GM19395 (cell line): ENCODE data around the gene GRK3.
"Not testable (repeated sequence)": the region's sequence is repeated elsewhere in the genome, so short reads cannot be mapped to it uniquely, and the experiment has no call there.

Source experiments
- ATAC-seq: cut with Tn5 transposase; IDR thresholded peaks from one replicate; pipeline ENCODE4 v1.9.1; 2021; ENCODE audit warnings: mild to moderate bottlenecking, moderate library complexity; ENCODE audit not compliant: unreplicated experiment

GRK3 gene

GRCh38 chr22:25623851-25624250 is 59.4 kb downstream of the GRK3 start:
- no peak for ATAC-seq

- ATAC-seq: no peak
Measured at GRCh38 chr22:25624476-25624875, 60.0 kb downstream of the GRK3 start.

- ATAC-seq: not testable (repeated sequence)
Measured at GRCh38 chr22:25625747-25626623, 61.5 kb downstream of the GRK3 start.

GRCh38 chr22:25626624-25626990 is 62.1 kb downstream of the GRK3 start:
- ATAC-seq: no peak

- ATAC-seq: no peak
Measured at GRCh38 chr22:25627271-25627852, 62.9 kb downstream of the GRK3 start.

GRCh38 chr22:25628494-25628893 is 64.0 kb downstream of the GRK3 start:
- ATAC-seq: no peak

GRCh38 chr22:25629613-25630012 is 65.1 kb downstream of the GRK3 start:
- no peak for ATAC-seq

- no peak for ATAC-seq
Measured at GRCh38 chr22:25630447-25630846, 66.0 kb downstream of the GRK3 start.

GRCh38 chr22:25636323-25636722 is 71.8 kb downstream of the GRK3 start:
- no peak for ATAC-seq

- ATAC-seq: no peak
Measured at GRCh38 chr22:25637032-25637431, 72.6 kb downstream of the GRK3 start.

- ATAC-seq: no peak
Measured at GRCh38 chr22:25637672-25638071, 73.2 kb downstream of the GRK3 start.

GRCh38 chr22:25638638-25639037 is 74.2 kb downstream of the GRK3 start:
- no peak for ATAC-seq

- no peak for ATAC-seq
Measured at GRCh38 chr22:25641650-25642049, 77.2 kb downstream of the GRK3 start.

- ATAC-seq: no peak
Measured at GRCh38 chr22:25643232-25644000, 78.9 kb downstream of the GRK3 start.

- no peak for ATAC-seq
Measured at GRCh38 chr22:25644122-25644521, 79.6 kb downstream of the GRK3 start.

GRCh38 chr22:25645266-25645665 is 80.8 kb downstream of the GRK3 start:
- ATAC-seq: no peak

GRCh38 chr22:25645964-25646363 is 81.5 kb downstream of the GRK3 start:
- ATAC-seq: no peak

- no peak for ATAC-seq
Measured at GRCh38 chr22:25650833-25651232, 86.4 kb downstream of the GRK3 start.

GRCh38 chr22:25651332-25652085 is 87.0 kb downstream of the GRK3 start:
- ATAC-seq: no peak

GRCh38 chr22:25654676-25655075 is 90.2 kb downstream of the GRK3 start:
- no peak for ATAC-seq

GRCh38 chr22:25655371-25655935 is 91.0 kb downstream of the GRK3 start:
- no peak for ATAC-seq
